HG02798 (cell line): ENCODE results near the gene GPR62.
A peak's percentile ranks its signal among the peaks of the same experiment; 100 is the strongest.

ENCODE experiments used
- ATAC-seq: cut with Tn5 transposase; IDR thresholded peaks from one replicate; pipeline ENCODE4 v1.9.1; 2021; ENCODE audit warnings: mild to moderate bottlenecking; ENCODE audit not compliant: unreplicated experiment, poor library complexity

The GPR62 gene

DNA sequence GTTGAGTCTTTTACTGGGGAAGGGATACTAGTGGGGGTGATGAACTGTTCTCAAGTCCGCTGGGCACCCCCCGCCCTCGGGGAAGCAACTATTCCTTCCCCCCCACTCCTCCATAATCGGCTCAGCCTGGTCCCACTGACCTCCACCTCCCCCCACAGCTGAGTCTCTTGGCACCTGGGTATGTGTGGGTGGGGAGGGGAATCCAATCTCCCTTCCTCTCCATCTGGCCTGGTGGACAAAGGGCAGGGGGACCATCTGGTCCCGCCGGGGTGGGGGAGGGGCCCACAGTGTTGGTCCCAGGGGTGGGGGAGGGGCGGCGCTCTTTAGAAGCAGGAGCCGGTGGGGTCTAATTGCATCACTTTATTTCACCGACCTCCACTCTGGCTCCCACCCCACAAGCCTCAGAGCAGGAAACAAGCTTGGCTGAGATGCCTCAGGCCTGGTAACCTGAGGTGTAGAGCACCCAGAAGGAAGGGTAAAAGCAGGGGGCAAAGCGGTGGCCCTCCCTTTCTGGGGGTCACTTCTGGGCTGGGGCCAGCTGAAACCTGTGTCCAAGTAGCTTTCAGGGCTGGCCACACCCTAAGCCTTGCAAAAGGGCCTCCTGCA, 13.1 kb downstream of the GPR62 start:
- no peak for ATAC-seq

GRCh38 chr3:51968883-51969678, 13.9 kb downstream of the GPR62 start:
- no peak for ATAC-seq

- no peak for ATAC-seq
These were observed 14.7 kb downstream of the GPR62 start for GRCh38 chr3:51969841-51970240.

- no peak for ATAC-seq
These were observed 15.6 kb downstream of the GPR62 start for GRCh38 chr3:51970606-51971300.

- no peak for ATAC-seq
These were observed 16.2 kb downstream of the GPR62 start for GRCh38 chr3:51971350-51971749.

DNA sequence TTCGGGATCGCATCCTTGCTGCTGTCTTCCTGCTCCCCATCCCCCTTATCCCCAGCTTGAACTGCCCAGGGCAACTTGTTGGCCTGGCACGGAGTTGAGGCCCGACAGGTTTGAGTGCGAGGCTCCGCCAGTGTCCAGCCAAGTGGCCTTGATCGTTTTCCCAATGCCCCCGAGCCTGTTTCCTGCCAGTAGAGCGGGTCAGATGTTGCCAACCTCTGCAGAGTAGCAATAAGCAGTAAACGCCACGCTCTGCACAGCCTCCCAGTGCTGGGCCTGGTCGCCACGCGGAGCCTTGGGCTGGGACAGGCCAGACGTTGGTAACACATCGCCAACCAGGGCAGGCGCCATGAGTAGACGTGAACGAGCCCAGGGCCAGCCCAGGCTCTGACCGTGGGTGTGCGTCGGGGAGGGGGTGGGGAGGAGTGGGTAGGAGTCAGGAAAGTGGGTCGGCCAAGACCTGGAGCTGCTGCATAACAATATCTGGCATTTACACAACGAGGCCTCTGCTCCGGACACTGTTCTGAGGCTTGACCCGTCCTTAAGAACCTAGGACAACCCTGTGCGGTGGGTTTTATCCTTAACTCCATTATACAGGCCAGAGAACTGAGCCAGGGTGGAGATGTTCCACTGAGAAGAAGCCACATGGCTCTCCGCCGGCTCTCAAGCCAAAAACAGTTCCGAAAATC, 19.2 kb downstream of the GPR62 start:
- ATAC-seq: no peak

DNA sequence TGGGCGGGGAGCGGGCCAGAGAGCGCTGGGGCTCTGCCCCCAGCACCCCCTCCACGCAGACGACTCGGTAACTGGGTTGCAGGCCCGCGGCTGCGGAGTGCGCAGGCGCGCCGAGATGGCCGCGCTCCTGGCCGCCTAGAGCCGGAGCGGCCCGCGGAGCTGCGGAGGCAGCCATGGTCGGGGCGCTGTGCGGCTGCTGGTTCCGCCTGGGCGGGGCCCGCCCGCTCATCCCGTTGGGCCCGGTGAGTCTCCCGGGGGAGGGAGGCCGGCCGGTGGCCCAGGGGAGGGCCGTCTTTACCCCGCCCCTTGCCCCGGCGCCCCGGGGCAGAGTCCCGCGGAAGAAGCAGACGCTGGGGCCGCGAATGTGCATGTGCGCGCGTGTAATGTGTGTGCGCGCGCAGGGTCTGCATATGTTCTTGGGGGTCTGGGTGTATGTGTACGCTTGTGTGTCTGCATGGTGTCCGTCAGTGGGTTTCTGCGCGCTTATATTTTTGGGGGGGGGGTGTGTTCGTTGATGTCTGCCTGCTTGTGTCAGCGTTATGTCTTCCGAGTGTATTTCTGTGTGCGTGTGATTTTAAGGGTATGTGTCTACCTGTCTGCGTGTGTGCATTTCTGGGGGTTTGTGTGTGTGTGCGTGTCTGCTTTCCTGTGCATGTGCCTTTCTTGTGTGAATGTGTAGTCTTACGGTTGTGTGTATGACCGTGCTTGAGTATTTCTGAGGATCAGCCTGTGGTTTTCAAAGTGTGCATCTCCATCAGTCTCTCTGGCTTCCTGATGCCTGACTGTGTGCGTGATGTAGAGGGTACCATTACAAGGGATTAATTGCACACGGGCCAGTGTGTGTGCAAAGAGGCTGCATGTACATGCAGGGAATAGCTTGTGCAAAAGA, 20.0 kb downstream of the GPR62 start, which contains the start of gene ABHD14A:
Gene ABHD14A (plus strand): TSS at position 102 of the 889 bp plus-strand sequence. CDS start 72 bp downstream, at position 174.
- ATAC-seq: peak; percentile 68

DNA sequence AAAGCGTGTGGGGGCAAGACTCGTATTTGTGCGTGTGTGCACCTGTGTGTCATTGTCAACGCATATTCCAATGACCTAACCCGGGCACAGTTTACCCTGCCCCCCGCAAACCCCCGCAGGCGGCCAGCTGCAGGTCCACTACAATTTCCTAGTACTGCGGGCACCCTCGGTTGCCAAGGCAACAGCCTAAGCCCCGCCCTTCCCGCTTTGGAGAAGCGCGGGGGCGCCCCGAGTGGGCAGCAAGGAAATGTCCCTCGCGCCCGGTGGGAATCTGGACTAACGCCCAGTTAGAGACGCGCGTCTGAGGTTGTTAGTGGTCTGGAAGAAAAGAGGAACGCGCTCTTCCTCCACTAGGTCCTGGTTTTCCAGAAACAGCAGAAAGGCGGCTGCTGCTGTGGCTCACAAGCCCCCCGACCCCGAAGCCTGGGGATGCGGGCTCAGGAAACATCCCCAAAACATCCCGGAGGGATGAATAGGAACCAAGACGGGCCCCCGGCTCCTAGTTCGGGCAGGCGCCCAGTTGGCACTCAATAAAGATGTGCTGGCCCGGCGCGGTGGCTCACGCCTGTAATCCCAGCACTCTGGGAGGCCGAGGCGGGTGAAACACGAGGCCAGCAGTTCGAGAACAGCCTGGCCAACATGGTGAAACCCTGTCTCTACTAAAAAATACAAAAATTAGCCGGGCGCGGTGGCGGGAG, 20.8 kb downstream of the GPR62 start:
- ATAC-seq: no peak

DNA sequence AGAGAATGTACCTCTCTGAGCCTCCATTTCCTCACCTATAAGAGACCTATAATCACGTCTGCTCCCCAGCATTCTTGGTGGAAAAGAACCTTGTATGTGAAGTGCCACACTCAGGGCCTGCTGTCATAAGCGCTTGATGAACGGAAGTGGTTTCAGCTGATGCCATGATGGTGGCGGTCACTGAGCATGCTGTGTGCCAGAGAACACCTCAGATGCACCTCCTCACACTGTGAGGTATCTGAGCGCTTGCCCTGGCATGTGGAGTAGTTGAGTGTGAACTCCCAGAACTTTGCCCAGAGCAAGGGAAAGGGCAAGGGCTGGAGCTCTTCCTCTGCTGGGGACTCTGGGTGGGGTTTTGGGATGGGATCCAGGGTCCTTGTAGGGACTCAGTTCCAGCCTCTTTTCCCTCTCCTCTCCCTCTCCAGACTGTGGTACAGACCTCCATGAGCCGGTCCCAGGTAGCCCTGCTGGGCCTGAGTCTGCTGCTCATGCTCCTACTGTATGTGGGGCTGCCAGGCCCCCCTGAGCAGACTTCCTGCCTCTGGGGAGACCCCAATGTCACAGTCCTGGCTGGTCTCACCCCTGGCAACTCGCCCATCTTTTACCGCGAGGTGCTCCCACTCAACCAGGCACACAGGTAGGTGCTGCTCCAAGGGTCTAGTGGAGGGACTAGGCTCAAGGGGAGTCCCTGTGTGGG, 22.4 kb downstream of the GPR62 start:
- no peak for ATAC-seq

GRCh38 chr3:51978143-51978502, 22.9 kb downstream of the GPR62 start:
- no peak for ATAC-seq

DNA sequence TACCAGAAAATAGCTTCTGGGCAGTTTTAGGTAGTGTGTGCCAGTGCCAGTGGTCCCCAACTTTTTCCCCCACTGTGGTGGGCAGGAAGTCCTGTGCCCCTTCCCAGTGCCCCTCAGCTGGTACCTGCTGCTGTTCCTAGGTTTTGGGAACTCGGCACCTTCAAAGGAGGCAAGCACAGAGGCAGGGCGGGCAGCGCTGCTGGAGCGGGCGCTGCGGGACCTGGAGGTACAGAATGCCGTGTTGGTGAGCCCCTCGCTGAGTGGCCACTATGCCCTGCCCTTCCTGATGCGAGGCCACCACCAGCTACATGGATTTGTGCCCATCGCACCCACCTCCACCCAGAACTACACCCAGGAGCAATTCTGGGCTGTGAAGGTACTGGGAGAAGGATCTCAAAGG, 25.1 kb downstream of the GPR62 start:
- no peak for ATAC-seq

DNA sequence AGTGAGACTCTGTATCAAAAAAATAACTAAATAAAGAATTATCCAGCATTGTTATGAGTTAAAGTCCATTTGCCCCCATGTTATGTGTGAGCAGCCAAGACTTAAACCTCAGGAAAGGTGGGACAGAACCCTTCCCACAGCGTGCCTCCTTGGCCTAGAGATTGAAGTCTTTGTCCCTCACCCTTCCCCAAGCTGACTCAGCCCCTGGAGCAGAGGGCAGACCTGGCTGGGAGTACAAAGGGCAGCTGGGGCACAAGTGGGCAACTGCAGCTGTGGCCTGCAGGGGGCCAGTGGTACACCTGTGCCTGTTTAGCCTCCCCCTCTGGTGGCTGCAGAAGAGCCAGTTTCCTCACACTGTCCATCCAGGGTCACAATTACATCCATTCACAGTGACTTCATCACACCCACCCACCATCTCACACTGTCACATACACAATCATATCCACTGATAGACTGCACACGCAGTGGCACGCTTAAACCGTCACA, 27.2 kb downstream of the GPR62 start:
- peak; percentile 38 for ATAC-seq

GRCh38 chr3:51982838-51983577, 27.8 kb downstream of the GPR62 start, which contains the start of gene ACY1:
TSS of gene ACY1 (plus strand) at chr3:51983535. CDS start at chr3:51984065, 530 bp downstream.
- ATAC-seq: peak; percentile 81

DNA sequence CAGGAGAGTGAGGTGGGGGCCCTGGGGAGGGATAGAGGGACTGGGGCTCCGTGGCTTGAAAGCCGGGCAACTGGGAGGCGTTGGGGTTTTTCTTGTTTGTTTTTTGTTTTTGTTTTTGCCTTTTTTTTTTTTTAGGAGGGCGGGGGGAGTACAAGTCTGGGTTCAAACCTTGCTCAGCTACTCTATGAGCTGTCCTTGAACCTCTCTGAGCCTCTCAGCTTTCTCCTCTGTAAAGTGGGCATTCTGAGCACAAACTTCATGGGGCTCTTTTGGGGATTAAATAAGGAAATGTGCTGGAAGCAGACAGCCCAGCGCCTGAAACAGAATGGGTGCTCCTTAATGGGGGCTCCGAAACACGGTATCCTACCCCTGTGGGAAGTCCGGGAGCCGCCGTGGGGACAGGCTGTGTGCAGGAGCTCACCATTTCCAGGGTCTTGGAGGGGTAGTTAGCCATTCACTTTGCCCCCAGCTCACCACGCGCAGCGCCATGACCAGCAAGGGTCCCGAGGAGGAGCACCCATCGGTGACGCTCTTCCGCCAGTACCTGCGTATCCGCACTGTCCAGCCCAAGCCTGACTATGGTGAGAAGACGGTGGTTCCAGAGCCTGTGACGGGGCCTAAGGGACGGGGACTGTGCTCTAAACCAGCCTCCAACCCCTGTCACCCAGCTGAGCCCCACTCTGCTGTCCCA, 28.5 kb downstream of the GPR62 start:
- no peak for ATAC-seq

- no peak for ATAC-seq
These were observed 29.1 kb downstream of the GPR62 start for GRCh38 chr3:51984269-51984647.

- ATAC-seq: no peak
These were observed 29.9 kb downstream of the GPR62 start for GRCh38 chr3:51985063-51985462.
